LNCaP clone FGC (cell line): Measurements from ENCODE around the gene SLC36A3.
A peak's percentile ranks its signal among the peaks of the same experiment; 100 is the strongest.

ENCODE experiments used
- DNase-seq: peaks from one replicate; pipeline ENCODE4 v3.0.0-alpha.2; 2011; ENCODE audit warnings: low read depth
- H3K4me3 ChIP-seq: 2 replicates; pipeline ENCODE4 v1.5.1; 2011; ENCODE audit warnings: mild to moderate bottlenecking, low read depth, low read length, control low read depth
- TF ChIP-seq, protein P1 (sequence below): IDR thresholded peaks from 2 replicates; pipeline ENCODE4 v1.5.1; 2012; ENCODE audit warnings: mild to moderate bottlenecking; ENCODE audit not compliant: control insufficient read depth, insufficient read depth; ENCODE audit errors: extremely low read depth

Gene SLC36A3

DNA sequence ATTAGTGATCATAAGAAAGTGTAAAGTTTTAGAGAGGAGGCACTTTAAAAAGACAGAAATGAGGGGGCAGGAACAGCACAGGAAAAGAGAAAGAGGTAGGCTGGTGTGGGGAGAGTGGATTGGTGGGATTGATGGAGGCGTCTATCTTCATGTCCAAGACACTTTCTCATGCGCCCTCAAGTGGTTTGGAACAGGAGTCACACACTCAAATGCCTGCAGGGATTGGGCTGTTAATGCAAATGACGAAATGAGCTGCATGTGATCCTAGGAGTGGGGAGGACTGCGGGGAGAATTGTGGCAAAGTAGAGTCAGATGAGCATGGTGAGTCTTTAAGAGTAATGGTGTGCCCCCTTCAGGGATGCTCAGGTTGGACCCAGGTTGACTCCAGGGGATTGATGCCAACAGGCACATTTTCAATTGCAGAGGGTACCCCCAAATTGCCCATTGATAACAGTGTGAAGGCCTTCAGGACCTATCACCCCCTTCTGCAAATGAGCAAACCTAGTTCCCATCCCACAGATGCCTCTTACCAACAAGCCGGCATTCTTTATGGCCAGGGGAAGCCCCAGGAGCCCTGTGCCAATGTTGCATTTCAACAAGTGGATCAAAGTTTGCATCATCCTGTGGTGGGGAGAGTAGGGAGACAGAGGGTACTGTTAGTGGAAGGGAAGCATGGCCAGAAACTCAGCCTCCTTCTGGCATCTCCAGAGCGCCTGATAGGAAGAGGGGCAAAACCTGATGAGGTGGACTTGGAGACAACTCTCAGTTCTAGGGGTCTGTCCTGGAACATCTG is 5.3 kb downstream of the SLC36A3 start:
- DNase-seq: no peak
- TF ChIP-seq, protein P1, sequence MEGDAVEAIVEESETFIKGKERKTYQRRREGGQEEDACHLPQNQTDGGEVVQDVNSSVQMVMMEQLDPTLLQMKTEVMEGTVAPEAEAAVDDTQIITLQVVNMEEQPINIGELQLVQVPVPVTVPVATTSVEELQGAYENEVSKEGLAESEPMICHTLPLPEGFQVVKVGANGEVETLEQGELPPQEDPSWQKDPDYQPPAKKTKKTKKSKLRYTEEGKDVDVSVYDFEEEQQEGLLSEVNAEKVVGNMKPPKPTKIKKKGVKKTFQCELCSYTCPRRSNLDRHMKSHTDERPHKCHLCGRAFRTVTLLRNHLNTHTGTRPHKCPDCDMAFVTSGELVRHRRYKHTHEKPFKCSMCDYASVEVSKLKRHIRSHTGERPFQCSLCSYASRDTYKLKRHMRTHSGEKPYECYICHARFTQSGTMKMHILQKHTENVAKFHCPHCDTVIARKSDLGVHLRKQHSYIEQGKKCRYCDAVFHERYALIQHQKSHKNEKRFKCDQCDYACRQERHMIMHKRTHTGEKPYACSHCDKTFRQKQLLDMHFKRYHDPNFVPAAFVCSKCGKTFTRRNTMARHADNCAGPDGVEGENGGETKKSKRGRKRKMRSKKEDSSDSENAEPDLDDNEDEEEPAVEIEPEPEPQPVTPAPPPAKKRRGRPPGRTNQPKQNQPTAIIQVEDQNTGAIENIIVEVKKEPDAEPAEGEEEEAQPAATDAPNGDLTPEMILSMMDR: peak; percentile 31; the same call in 1 of the 2 replicates
- no peak overlapping the region for H3K4me3 ChIP-seq

DNA sequence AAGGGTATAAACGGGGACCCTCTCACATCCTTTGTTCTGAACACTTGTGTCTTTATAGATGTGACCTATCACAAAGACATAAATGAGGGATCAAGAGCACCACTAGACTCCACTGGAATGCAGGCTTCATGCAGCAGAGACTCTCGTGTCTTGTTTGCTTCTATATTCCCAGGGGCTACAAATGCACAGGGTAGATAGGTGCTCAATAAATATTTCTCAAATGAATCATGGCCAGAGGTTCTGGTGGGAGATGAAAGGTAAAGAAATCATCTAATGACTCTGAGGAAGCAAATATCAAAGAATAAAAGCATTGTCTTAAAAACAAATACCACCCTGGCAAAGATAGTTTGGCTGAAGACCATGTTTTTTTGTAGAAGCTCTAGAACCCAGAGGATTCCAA is 6.6 kb downstream of the SLC36A3 start:
- H3K4me3 ChIP-seq: no peak overlapping the region

DNA sequence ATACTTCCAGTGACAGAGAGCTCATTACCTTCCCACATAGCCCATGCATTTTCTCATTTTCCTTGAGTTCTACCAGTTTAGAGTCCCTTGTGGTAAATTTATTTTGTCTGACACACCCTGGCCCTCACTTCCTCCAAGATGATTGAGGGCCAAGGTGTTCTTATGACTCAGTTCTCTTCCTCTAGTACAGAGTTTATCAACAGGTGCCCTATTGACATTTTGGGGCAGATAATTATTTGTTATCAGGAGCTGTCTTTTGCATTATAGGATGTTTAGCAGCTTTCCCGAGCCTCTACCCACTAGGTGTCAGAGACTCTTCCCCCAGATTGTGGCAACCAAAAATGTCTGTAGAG is 7.1 kb downstream of the SLC36A3 start:
- H3K4me3 ChIP-seq: no peak overlapping the region
- DNase-seq: no peak
- TF ChIP-seq, protein P1: no peak

More for the DNA sequence above, 6.6 kb downstream of the SLC36A3 start:
- no peak for DNase-seq
- TF ChIP-seq, protein P1: no peak

DNA sequence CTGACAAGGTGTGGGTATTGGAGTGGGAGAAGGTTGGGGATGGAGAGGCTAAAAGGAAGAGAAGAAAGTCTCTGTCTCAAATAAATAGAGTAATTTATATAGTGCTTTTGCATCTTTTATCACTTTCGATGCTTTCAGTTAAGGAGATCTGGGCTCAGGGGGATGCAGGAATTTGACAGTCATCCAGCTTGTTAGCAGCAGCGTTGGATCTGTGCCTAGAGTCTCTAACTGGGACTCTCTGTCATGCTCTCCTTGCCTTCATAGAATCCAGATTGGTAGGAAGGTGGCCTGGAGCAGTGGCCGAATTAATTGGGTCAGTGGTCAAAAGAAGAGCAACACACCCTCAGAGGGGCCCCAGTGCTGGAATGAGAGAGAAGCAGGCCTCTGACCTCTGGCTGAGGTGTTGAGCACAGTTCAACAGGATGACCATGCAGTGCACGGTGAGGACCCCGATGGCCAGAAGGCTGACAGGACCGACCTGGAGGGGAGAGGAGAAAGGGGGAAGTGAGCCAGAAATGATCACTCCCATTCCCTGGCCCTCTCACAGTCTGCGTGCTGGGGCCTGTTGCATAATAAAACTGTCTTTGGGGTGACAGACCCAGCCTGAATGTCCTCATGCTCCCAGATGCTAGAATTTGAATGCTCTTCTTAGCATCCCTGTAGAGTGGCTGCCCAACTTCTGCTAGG is 7.6 kb downstream of the SLC36A3 start:
- TF ChIP-seq, protein P1: no peak
- no peak overlapping the region for H3K4me3 ChIP-seq
- no peak for DNase-seq

DNA sequence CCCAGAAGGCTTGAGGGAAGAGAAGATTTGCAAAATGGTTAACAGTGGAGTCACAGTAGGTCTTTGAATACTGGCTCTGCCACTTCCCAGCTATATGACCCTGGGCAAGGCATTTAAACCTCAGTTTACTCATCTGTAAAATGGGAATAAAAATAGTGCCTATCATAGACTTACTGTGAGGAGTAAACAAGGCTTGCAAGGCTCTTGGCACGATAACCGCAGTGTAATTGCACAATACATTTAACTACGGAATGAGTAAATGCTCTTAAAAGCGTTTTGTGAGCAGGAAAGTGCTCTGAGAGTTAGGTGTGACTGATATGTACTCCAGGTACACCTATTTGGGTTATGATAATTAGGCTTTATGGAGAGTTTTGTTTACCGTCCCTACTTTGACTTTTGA is 8.4 kb downstream of the SLC36A3 start:
- DNase-seq: peak; percentile 82
- TF ChIP-seq, protein P1: no peak
- no peak overlapping the region for H3K4me3 ChIP-seq

DNA sequence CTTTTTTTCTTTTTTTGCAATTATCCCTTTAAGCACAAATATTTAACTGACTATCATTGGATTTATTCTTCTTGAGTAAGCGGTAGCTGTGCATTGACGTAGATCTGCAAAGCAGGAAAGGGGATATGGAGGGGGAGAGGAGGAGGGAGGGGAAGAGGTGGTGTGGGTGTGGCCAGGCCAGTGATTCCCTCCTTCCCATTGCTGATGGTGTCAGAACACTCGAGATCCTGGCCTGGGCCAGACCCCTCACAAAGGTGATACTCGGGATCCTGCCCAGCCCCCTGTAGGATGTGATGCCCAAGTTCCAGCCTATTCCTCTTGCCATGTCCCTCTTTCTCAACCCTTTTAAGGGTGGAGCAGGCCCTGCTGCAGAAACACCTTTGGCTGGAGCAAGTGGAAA is 9.9 kb downstream of the SLC36A3 start:
- no peak overlapping the region for H3K4me3 ChIP-seq
- TF ChIP-seq, protein P1: no peak
- no peak for DNase-seq
